ENCODE data around the gene CSTA. TPM values are rescaled to one million over a fixed set of nuclear protein-coding genes. Genes with fewer than 3 reads are reported as not detected.

The CSTA gene
- total and polyA plus RNA-seq, 2 of the 13 experiments (the other 11 are each of a cell fraction or from before 2014, with no cell fraction given) = 3.9 to 11.0 TPM

GRCh38 chr3:122362026-122362425 is 37.0 kb downstream of the CSTA start:
- H3K4me3 ChIP-seq (replicated peaks in 1 of 3; ENCODE audit: insufficient read depth in 1 of 3, low read depth in 2 of 3, low read length in 3 of 3) = no peak overlapping the region
- ChIA-PET CTCF (ENCODE audit: low intra/inter-chr PET ratio, low total read pairs) (no interaction called here), POLR2A (interaction anchor here (1.1 to 7.8 kb wide), 2 partner anchors 21 to 55 kb away, joined by 3 to 103 read pairs; partner anchors contain the start of genes FAM162A and MIX23)
- no peaks in the 10 kb centered on the region for H4K20me1 ChIP-seq (ENCODE audit: insufficient read depth, low read length)
- ATAC-seq (no peak), FAIRE-seq (no peak), DNase-seq (ENCODE audit: low spot score) (no peak)
- H2AFZ ChIP-seq (ENCODE audit: low read length) = no peak overlapping the region
- H3K4me2 ChIP-seq (ENCODE audit: low read depth, low read length) = no peak overlapping the region
- peaks cover 3% of the 10 kb centered on the region for H3K79me2 ChIP-seq (ENCODE audit: insufficient read depth, low read length)
- peaks cover 56% of the 10 kb centered on the region for H3K4me1 ChIP-seq (ENCODE audit: insufficient read depth, low read length)
- no peak for TF ChIP-seq ATM (IDR thresholded peaks at IDR 0.05; ENCODE audit: borderline replicate concordance)
- no peak for TF ChIP-seq CEBPB (IDR thresholded peaks at IDR 0.05; ENCODE audit: borderline replicate concordance, low read depth, low read length)
- TF ChIP-seq GFI1 (CRISPR knock-in tag; IDR thresholded peaks at IDR 0.05; ENCODE audit: borderline replicate concordance) = no peak
- TF ChIP-seq RNF2 (conservative IDR thresholded peaks at IDR 0.05; ENCODE audit: low read depth) = no peak
- TF ChIP-seq, protein P1, sequence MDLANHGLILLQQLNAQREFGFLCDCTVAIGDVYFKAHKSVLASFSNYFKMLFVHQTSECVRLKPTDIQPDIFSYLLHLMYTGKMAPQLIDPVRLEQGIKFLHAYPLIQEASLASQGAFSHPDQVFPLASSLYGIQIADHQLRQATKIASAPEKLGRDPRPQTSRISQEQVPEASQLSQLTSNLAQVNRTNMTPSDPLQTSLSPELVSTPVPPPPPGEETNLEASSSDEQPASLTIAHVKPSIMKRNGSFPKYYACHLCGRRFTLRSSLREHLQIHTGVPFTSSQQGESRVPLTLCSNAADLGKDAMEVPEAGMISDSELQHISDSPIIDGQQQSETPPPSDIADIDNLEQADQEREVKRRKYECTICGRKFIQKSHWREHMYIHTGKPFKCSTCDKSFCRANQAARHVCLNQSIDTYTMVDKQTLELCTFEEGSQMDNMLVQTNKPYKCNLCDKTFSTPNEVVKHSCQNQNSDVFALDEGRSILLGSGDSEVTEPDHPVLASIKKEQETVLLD (CRISPR knock-in tag; IDR thresholded peaks at IDR 0.05; ENCODE audit: low read depth) = no peak
- no peak for TF ChIP-seq SIN3A (IDR thresholded peaks at IDR 0.05; ENCODE audit: borderline replicate concordance, low read depth, low read length)
- TF ChIP-seq ZNF431 (CRISPR knock-in tag; IDR thresholded peaks at IDR 0.05; ENCODE audit: borderline replicate concordance, low read depth) = no peak
- no peak for TF ChIP-seq HNRNPK (IDR thresholded peaks at IDR 0.05; ENCODE audit: low read depth, low read length, poor library complexity, severe bottlenecking)
- TF ChIP-seq CREB1 (IDR thresholded peaks at IDR 0.05) = no peak
- no peak for TF ChIP-seq CREB1 (CRISPR knock-in tag; IDR thresholded peaks at IDR 0.05)
- no peak for TF ChIP-seq ZNF256 (CRISPR knock-in tag; conservative IDR thresholded peaks at IDR 0.05)
- TF ChIP-seq, protein P2, sequence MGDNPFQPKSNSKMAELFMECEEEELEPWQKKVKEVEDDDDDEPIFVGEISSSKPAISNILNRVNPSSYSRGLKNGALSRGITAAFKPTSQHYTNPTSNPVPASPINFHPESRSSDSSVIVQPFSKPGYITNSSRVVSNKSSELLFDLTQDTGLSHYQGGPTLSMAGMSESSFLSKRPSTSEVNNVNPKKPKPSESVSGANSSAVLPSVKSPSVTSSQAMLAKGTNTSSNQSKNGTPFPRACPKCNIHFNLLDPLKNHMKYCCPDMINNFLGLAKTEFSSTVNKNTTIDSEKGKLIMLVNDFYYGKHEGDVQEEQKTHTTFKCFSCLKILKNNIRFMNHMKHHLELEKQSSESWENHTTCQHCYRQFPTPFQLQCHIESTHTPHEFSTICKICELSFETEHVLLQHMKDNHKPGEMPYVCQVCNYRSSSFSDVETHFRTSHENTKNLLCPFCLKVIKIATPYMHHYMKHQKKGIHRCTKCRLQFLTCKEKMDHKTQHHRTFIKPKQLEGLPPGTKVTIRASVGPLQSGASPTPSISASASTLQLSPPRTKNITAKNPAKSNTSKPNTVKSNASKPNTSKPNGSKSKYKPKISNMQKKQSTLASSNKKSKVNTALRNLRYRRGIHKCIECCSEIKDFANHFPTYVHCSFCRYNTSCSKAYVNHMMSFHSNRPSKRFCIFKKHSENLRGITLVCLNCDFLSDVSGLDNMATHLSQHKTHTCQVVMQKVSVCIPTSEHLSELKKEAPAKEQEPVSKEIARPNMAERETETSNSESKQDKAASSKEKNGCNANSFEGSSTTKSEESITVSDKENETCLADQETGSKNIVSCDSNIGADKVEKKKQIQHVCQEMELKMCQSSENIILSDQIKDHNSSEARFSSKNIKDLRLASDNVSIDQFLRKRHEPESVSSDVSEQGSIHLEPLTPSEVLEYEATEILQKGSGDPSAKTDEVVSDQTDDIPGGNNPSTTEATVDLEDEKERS (CRISPR knock-in tag; IDR thresholded peaks at IDR 0.05) = no peak
- no peak for TF ChIP-seq JUND (CRISPR knock-in tag; IDR thresholded peaks at IDR 0.05)
- no peak for TF ChIP-seq ZNF549 (CRISPR knock-in tag; IDR thresholded peaks at IDR 0.05)
- TF ChIP-seq MAFG (CRISPR knock-in tag; IDR thresholded peaks at IDR 0.05) = no peak
- TF ChIP-seq PATZ1 (CRISPR knock-in tag; IDR thresholded peaks at IDR 0.05) = no peak
- no peak for TF ChIP-seq ZNF75D (CRISPR knock-in tag; IDR thresholded peaks at IDR 0.05; ENCODE audit: borderline replicate concordance)
- no peak overlapping the region for H3K9ac ChIP-seq (ENCODE audit: insufficient read depth, low read depth, low read length)
- H3K9me3 ChIP-seq (ENCODE audit: low read length) = no peaks in the 10 kb centered on the region
- no TSS peak for BruUV-seq (replicated peaks)
- 100% methylated on average over 2 of the region's 2 CpGs for whole genome bisulfite sequencing (ENCODE audit: low lambda C conversion rate)
- no peaks in the 10 kb centered on the region for H3K27me3 ChIP-seq (ENCODE audit: control insufficient read depth in 1 of 2, insufficient read depth in 2 of 2, low read length in 2 of 2)
- in situ Hi-C loops (cut with HindIII; ENCODE audit: extremely low pct_ligation_motif_present, low pct_unique_long_range_greater_than_20kb) = no loop called here
- H3K36me3 ChIP-seq (replicated peaks in 1 of 2; ENCODE audit: control insufficient read depth in 1 of 2, insufficient read depth in 2 of 2, low read length in 2 of 2) = peaks cover 13 to 33% of the 10 kb centered on the region in 2 experiments; a peak in 4 of 5 replicates
- no peak overlapping the region for H3K27ac ChIP-seq (ENCODE audit: extremely low read length, insufficient read depth, low read length)
- intact Hi-C loops (cut with micrococcal nuclease; ENCODE audit: unreplicated experiment) = no loop called here

Data from HepG2 (cell line).